Panc1 (cell line): ENCODE measurements around the gene C1QC.

Experiments
- POLR2AphosphoS5 ChIP-seq: IDR thresholded peaks from 2 replicates; pipeline ENCODE4 v1.6.1; 2012; ENCODE audit warnings: mild to moderate bottlenecking, low read depth, low read length, moderate library complexity
- SIN3A ChIP-seq: IDR thresholded peaks from 2 replicates; pipeline ENCODE4 v1.6.1; 2012; ENCODE audit warnings: low read depth, mild to moderate bottlenecking, low read length, moderate library complexity, borderline replicate concordance; ENCODE audit not compliant: insufficient read depth
- TF ChIP-seq, protein P1 (sequence below), 2 experiments: IDR thresholded peaks; 2 replicates each; pipeline ENCODE4 v1.6.1; 2011 to 2012; ENCODE audit warnings: low read depth in 2 of 2, control low read depth in 1 of 2, low read length in 1 of 2, mild to moderate bottlenecking in 1 of 2, moderate library complexity in 1 of 2; ENCODE audit not compliant: insufficient read depth in 1 of 2
- TF ChIP-seq, protein P2 (sequence below): fragments of 450-650 bp; IDR thresholded peaks from 2 replicates; pipeline ENCODE4 v1.5.1; 2017; ENCODE audit warnings: mild to moderate bottlenecking

GRCh38 chr1:22662318-22662717, 18.9 kb downstream of the C1QC start:
- TF ChIP-seq, protein P1, sequence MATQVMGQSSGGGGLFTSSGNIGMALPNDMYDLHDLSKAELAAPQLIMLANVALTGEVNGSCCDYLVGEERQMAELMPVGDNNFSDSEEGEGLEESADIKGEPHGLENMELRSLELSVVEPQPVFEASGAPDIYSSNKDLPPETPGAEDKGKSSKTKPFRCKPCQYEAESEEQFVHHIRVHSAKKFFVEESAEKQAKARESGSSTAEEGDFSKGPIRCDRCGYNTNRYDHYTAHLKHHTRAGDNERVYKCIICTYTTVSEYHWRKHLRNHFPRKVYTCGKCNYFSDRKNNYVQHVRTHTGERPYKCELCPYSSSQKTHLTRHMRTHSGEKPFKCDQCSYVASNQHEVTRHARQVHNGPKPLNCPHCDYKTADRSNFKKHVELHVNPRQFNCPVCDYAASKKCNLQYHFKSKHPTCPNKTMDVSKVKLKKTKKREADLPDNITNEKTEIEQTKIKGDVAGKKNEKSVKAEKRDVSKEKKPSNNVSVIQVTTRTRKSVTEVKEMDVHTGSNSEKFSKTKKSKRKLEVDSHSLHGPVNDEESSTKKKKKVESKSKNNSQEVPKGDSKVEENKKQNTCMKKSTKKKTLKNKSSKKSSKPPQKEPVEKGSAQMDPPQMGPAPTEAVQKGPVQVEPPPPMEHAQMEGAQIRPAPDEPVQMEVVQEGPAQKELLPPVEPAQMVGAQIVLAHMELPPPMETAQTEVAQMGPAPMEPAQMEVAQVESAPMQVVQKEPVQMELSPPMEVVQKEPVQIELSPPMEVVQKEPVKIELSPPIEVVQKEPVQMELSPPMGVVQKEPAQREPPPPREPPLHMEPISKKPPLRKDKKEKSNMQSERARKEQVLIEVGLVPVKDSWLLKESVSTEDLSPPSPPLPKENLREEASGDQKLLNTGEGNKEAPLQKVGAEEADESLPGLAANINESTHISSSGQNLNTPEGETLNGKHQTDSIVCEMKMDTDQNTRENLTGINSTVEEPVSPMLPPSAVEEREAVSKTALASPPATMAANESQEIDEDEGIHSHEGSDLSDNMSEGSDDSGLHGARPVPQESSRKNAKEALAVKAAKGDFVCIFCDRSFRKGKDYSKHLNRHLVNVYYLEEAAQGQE (IDR thresholded peaks at IDR 0.05; ENCODE audit: insufficient read depth in 1 of 2, low read depth in 2 of 2, low read length in 1 of 2): no peak
- TF ChIP-seq, protein P2, sequence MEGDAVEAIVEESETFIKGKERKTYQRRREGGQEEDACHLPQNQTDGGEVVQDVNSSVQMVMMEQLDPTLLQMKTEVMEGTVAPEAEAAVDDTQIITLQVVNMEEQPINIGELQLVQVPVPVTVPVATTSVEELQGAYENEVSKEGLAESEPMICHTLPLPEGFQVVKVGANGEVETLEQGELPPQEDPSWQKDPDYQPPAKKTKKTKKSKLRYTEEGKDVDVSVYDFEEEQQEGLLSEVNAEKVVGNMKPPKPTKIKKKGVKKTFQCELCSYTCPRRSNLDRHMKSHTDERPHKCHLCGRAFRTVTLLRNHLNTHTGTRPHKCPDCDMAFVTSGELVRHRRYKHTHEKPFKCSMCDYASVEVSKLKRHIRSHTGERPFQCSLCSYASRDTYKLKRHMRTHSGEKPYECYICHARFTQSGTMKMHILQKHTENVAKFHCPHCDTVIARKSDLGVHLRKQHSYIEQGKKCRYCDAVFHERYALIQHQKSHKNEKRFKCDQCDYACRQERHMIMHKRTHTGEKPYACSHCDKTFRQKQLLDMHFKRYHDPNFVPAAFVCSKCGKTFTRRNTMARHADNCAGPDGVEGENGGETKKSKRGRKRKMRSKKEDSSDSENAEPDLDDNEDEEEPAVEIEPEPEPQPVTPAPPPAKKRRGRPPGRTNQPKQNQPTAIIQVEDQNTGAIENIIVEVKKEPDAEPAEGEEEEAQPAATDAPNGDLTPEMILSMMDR: no peak
- TF ChIP-seq POLR2AphosphoS5 (no peak), SIN3A (no peak)
